ENCODE results near the gene SUCLG2.

DNA sequence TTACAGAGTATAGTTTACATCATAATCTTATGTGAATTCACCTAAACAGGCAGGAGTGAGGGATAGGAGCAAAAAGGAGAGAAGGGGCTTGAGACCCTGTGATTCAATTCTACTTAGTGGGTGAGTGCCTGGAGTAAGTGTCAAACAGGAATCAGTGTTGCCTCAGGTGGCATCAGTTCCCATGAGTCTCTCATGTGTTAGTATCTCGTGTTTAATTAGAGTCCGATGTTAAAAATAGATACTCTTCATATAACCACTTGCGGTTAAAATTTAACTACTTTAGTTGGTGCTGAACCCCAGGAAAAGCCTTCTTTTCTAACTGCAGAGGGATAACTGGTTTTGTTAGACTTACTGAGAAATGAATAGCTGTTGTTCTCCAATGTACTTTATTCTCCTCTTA, 251.5 kb downstream of the SUCLG2 start:
- no peak for TF ChIP-seq EZH2 (IDR thresholded peaks at IDR 0.05; ENCODE audit: insufficient read depth, poor library complexity, severe bottlenecking)
- TF ChIP-seq EZH2phosphoT487 (IDR thresholded peaks at IDR 0.05; ENCODE audit: insufficient read depth, low read depth) = no peak
